GM12874 (cell line): ENCODE results near the gene ARHGAP25.

Source experiments
- CTCF ChIP-seq: IDR thresholded peaks from 2 replicates; pipeline ENCODE4 v1.5.1; 2011; ENCODE audit warnings: low read depth, mild to moderate bottlenecking, control low read depth, low read length, moderate library complexity; ENCODE audit not compliant: insufficient read depth

ARHGAP25 gene

GRCh38 chr2:68831686-68832232, 97.1 kb downstream of the ARHGAP25 start:
- TF ChIP-seq CTCF = no peak

- TF ChIP-seq CTCF = no peak
These were observed 97.7 kb downstream of the ARHGAP25 start for GRCh38 chr2:68832233-68832869.

GRCh38 chr2:68833162-68833561, 98.6 kb downstream of the ARHGAP25 start:
- TF ChIP-seq CTCF = no peak

- no peak for TF ChIP-seq CTCF
These were observed 100.2 kb downstream of the ARHGAP25 start for GRCh38 chr2:68834737-68835376.

- no peak for TF ChIP-seq CTCF
These were observed 101.0 kb downstream of the ARHGAP25 start for GRCh38 chr2:68835621-68836020.

- TF ChIP-seq CTCF = peak; percentile 88
These were observed 102.7 kb downstream of the ARHGAP25 start for GRCh38 chr2:68837164-68837860.

GRCh38 chr2:68837861-68838341, 103.3 kb downstream of the ARHGAP25 start:
- TF ChIP-seq CTCF = no peak
